HepG2 (cell line): ENCODE data around the gene CCDC57. TPM values are rescaled to one million over a fixed set of nuclear protein-coding genes. Genes with fewer than 3 reads are reported as not detected.

Experiments used
- BORCS8-MEF2B ChIP-seq: sonication (generic); formaldehyde crosslinking; IDR thresholded peaks from 2 replicates; pipeline ENCODE4 v1.8.0; 2022; ENCODE audit warnings: mild to moderate bottlenecking, missing genetic modification reagents
- HNRNPH1 ChIP-seq: fragments of 200-400 bp; formaldehyde crosslinking; optimal IDR thresholded peaks from 2 replicates; pipeline ENCODE3; 2017; ENCODE audit warnings: mild to moderate bottlenecking, low read depth, low read length
- HNRNPLL ChIP-seq: fragments of 200-400 bp; formaldehyde crosslinking; IDR thresholded peaks from 2 replicates; pipeline ENCODE4 v1.6.1; 2017; ENCODE audit warnings: mild to moderate bottlenecking, low read depth, low read length; ENCODE audit not compliant: poor library complexity, severe bottlenecking
- JUND ChIP-seq: sonication (generic); formaldehyde crosslinking; IDR thresholded peaks from 2 replicates; pipeline ENCODE4 v1.8.0; 2022; ENCODE audit warnings: mild to moderate bottlenecking, missing genetic modification reagents
- MXI1 ChIP-seq: IDR thresholded peaks from 3 replicates; pipeline ENCODE4 v1.6.1; 2012; ENCODE audit warnings: low read depth, low read length, inconsistent platforms, borderline replicate concordance
- SMAD1 ChIP-seq: sonication (generic); formaldehyde crosslinking; IDR thresholded peaks from 2 replicates; pipeline ENCODE4 v1.4.0; 2020; ENCODE audit warnings: missing genetic modification reagents, low read depth, mild to moderate bottlenecking, borderline replicate concordance
- TAF15 ChIP-seq: fragments of 200-400 bp; formaldehyde crosslinking; IDR thresholded peaks from one replicate; pipeline ENCODE4 v1.6.1; 2018; ENCODE audit warnings: mild to moderate bottlenecking, low read depth, low read length; ENCODE audit not compliant: poor library complexity, severe bottlenecking
- ZNF20 ChIP-seq: sonication (generic); formaldehyde crosslinking; IDR thresholded peaks from 2 replicates; pipeline ENCODE4 v1.4.0; 2020; ENCODE audit warnings: mild to moderate bottlenecking, moderate library complexity, missing genetic modification reagents
- ZNF788 ChIP-seq: sonication (generic); formaldehyde crosslinking; IDR thresholded peaks from 2 replicates; pipeline ENCODE4 v1.5.0; 2020; ENCODE audit warnings: mild to moderate bottlenecking, missing genetic modification reagents, borderline replicate concordance
- polyA plus RNA-seq, 8 experiments: library from polyadenylated mRNA; depleted of rRNA in 3 of 8; stranded (reverse) in 7 of 8; unstranded in 1 of 8; fragments of >200 nt; fragmentation: Illumina TruSeq in 4 of 8; extraction: Trizol in 4 of 8; gene quantifications; 2 replicates each; pipeline versions ENCODE4 v1.2.1 to v1.2.3, GENCODE V29; 2011 to 2016; ENCODE audit warnings: low read depth in 4 of 8, missing spikeins in 1 of 8, mixed read lengths in 1 of 8; ENCODE audit not compliant: insufficient read depth in 1 of 8
- total RNA-seq, 5 experiments: library from RNA; depleted of rRNA; stranded (reverse); fragments of >200 nt; fragmentation: Illumina TruSeq; extraction: Trizol; gene quantifications; 2 replicates each; pipeline ENCODE4 v1.2.3, GENCODE V29; 2016; ENCODE audit warnings: low read depth in 1 of 5
- TF ChIP-seq, protein P1 (sequence below): sonication (generic); formaldehyde crosslinking; IDR thresholded peaks from 2 replicates; pipeline ENCODE4 v1.5.1; 2020; ENCODE audit warnings: mild to moderate bottlenecking, missing genetic modification reagents, borderline replicate concordance
- TF ChIP-seq, protein P2 (sequence below): sonication (generic); formaldehyde crosslinking; IDR thresholded peaks from 2 replicates; pipeline ENCODE4 v1.5.0; 2020; ENCODE audit warnings: missing genetic modification reagents
- TF ChIP-seq, protein P3 (sequence below): IDR thresholded peaks from 2 replicates; pipeline ENCODE4 v1.6.1; 2016; ENCODE audit warnings: low read depth
- TF ChIP-seq, protein P4 (sequence below): sonication (generic); formaldehyde crosslinking; IDR thresholded peaks from 2 replicates; pipeline ENCODE4 v1.4.0; 2020; ENCODE audit warnings: mild to moderate bottlenecking, missing genetic modification reagents
- TF ChIP-seq, protein P5 (sequence below): sonication (generic); formaldehyde crosslinking; IDR thresholded peaks from 2 replicates; pipeline ENCODE4 v1.5.1; 2020; ENCODE audit warnings: missing genetic modification reagents, mild to moderate bottlenecking, borderline replicate concordance
- TF ChIP-seq, protein P6 (sequence below): sonication (generic); formaldehyde crosslinking; IDR thresholded peaks from 2 replicates; pipeline ENCODE4 v1.4.0; 2020; ENCODE audit warnings: missing genetic modification reagents

CCDC57 gene
- total and polyA plus RNA-seq, 2 of the 13 experiments (the other 11 are each of a cell fraction or from before 2014, with no cell fraction given) = 59.3 to 59.9 TPM

DNA sequence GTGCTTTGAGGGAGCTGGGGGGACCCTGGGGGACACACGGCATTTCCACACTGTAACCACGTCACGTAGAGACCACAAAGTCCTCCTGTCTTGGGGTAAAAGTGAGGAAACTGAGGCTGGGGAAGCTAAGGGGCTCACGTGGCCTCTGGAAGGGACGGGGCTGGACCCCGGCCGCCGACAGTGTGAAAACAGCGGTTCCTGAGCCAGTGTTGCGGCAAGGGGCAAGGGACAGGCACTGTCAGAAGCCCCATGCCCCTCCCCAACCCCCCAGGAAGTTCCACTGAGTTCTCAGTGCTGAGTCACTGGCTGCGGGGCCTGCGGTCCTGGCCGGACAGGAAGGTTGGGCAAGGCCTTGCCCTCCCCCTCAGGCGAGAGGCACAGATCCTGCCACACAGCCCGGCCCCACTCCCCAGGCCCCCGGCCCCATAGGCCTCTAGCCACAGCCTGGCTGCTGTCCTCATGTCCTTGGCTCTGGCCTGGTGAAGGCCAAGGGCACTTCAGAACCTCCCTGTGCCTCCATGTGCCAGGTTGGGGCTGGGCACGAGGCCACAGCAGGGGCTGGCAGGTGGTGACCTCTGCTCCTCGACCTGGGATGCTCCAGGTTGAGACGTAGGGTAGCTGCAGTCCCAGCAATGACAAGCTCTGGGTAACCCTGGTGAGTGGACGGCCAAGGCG, 5.0 kb upstream of the CCDC57 start (continued):
- TF ChIP-seq, protein P1, sequence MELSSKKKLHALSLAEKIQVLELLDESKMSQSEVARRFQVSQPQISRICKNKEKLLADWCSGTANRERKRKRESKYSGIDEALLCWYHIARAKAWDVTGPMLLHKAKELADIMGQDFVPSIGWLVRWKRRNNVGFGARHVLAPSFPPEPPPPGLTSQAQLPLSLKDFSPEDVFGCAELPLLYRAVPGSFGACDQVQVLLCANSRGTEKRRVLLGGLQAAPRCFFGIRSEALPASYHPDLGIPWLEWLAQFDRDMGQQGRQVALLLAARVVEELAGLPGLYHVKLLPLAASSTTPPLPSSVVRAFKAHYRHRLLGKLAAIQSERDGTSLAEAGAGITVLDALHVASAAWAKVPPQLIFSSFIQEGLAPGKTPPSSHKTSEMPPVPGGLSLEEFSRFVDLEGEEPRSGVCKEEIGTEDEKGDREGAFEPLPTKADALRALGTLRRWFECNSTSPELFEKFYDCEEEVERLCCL (CRISPR knock-in tag) = no peak
- TF ChIP-seq, protein P2, sequence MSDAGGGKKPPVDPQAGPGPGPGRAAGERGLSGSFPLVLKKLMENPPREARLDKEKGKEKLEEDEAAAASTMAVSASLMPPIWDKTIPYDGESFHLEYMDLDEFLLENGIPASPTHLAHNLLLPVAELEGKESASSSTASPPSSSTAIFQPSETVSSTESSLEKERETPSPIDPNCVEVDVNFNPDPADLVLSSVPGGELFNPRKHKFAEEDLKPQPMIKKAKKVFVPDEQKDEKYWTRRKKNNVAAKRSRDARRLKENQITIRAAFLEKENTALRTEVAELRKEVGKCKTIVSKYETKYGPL (CRISPR knock-in tag) = no peak; the same call in 1 of the 2 replicates
- TF ChIP-seq, protein P3, sequence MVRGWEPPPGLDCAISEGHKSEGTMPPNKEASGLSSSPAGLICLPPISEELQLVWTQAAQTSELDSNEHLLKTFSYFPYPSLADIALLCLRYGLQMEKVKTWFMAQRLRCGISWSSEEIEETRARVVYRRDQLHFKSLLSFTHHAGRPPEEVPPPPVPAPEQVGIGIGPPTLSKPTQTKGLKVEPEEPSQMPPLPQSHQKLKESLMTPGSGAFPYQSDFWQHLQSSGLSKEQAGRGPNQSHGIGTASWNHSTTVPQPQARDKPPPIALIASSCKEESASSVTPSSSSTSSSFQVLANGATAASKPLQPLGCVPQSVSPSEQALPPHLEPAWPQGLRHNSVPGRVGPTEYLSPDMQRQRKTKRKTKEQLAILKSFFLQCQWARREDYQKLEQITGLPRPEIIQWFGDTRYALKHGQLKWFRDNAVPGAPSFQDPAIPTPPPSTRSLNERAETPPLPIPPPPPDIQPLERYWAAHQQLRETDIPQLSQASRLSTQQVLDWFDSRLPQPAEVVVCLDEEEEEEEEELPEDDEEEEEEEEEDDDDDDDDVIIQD = peak; percentile 24; the same call in 1 of the 2 replicates
- TF ChIP-seq, protein P4, sequence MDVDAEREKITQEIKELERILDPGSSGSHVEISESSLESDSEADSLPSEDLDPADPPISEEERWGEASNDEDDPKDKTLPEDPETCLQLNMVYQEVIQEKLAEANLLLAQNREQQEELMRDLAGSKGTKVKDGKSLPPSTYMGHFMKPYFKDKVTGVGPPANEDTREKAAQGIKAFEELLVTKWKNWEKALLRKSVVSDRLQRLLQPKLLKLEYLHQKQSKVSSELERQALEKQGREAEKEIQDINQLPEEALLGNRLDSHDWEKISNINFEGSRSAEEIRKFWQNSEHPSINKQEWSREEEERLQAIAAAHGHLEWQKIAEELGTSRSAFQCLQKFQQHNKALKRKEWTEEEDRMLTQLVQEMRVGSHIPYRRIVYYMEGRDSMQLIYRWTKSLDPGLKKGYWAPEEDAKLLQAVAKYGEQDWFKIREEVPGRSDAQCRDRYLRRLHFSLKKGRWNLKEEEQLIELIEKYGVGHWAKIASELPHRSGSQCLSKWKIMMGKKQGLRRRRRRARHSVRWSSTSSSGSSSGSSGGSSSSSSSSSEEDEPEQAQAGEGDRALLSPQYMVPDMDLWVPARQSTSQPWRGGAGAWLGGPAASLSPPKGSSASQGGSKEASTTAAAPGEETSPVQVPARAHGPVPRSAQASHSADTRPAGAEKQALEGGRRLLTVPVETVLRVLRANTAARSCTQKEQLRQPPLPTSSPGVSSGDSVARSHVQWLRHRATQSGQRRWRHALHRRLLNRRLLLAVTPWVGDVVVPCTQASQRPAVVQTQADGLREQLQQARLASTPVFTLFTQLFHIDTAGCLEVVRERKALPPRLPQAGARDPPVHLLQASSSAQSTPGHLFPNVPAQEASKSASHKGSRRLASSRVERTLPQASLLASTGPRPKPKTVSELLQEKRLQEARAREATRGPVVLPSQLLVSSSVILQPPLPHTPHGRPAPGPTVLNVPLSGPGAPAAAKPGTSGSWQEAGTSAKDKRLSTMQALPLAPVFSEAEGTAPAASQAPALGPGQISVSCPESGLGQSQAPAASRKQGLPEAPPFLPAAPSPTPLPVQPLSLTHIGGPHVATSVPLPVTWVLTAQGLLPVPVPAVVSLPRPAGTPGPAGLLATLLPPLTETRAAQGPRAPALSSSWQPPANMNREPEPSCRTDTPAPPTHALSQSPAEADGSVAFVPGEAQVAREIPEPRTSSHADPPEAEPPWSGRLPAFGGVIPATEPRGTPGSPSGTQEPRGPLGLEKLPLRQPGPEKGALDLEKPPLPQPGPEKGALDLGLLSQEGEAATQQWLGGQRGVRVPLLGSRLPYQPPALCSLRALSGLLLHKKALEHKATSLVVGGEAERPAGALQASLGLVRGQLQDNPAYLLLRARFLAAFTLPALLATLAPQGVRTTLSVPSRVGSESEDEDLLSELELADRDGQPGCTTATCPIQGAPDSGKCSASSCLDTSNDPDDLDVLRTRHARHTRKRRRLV = no peak
- TF ChIP-seq MXI1 = peak; percentile 54; the same call in 1 of the 3 replicates
- peak; percentile 87 for TF ChIP-seq TAF15
- TF ChIP-seq, protein P5, sequence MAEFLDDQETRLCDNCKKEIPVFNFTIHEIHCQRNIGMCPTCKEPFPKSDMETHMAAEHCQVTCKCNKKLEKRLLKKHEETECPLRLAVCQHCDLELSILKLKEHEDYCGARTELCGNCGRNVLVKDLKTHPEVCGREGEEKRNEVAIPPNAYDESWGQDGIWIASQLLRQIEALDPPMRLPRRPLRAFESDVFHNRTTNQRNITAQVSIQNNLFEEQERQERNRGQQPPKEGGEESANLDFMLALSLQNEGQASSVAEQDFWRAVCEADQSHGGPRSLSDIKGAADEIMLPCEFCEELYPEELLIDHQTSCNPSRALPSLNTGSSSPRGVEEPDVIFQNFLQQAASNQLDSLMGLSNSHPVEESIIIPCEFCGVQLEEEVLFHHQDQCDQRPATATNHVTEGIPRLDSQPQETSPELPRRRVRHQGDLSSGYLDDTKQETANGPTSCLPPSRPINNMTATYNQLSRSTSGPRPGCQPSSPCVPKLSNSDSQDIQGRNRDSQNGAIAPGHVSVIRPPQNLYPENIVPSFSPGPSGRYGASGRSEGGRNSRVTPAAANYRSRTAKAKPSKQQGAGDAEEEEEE = no peak
- TF ChIP-seq JUND (CRISPR knock-in tag) = peak; percentile 89
- TF ChIP-seq BORCS8-MEF2B = peak; percentile 61; the same call in 1 of the 2 replicates
- TF ChIP-seq, protein P6, sequence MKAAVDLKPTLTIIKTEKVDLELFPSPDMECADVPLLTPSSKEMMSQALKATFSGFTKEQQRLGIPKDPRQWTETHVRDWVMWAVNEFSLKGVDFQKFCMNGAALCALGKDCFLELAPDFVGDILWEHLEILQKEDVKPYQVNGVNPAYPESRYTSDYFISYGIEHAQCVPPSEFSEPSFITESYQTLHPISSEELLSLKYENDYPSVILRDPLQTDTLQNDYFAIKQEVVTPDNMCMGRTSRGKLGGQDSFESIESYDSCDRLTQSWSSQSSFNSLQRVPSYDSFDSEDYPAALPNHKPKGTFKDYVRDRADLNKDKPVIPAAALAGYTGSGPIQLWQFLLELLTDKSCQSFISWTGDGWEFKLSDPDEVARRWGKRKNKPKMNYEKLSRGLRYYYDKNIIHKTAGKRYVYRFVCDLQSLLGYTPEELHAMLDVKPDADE = no peak
- no peak for TF ChIP-seq ZNF788 (CRISPR knock-in tag)
- peak; percentile 65 for TF ChIP-seq HNRNPLL
- no peak for TF ChIP-seq HNRNPH1
- no peak for TF ChIP-seq ZNF20
- TF ChIP-seq SMAD1 (CRISPR knock-in tag) = no peak
